ENCODE measurements around the gene KARS1. TPM values are rescaled to one million over a fixed set of nuclear protein-coding genes. Genes with fewer than 3 reads are reported as not detected.

The KARS1 gene
- total RNA-seq, 1 donor from 2014 or later, result 65.2 TPM

- intact Hi-C loops (cut with DNase I), result loop anchor here (2.0 to 5.0 kb wide), 4 partner anchors 32 to 119 kb away; partner anchors contain the start of genes ADAT1 and TMEM231
- Histone ChIP-seq H3K36me3 (no peaks in the 10 kb centered on the region), H3K4me3 (peak overlapping the region in 1 of 2 donors; percentile 41), H3K4me1 (peaks cover 4 to 14% of the 10 kb centered on the region in 2 donors), H3K27ac (peak overlapping the region; percentile 79 to 96), H3K9me3 (no peaks in the 10 kb centered on the region), H3K27me3 (no peaks in the 10 kb centered on the region)
- peak in 2 of 3 experiments; percentile 27 to 36 for TF ChIP-seq CTCF (IDR thresholded peaks at IDR 0.05)
- DNase-seq (ENCODE audit: low spot score in 2 of 2), result peak in 1 of 2 donors; percentile 81
Observed at GRCh38 chr16:75590920-75591843, 56.3 kb downstream of the KARS1 start.

GRCh38 chr16:75589306-75589705 is 58.2 kb downstream of the KARS1 start:
- Histone ChIP-seq H3K36me3 (no peaks in the 10 kb centered on the region), H3K9me3 (no peaks in the 10 kb centered on the region), H3K4me3 (no peak overlapping the region), H3K27ac (peak overlapping the region; percentile 79 to 96), H3K27me3 (no peaks in the 10 kb centered on the region), H3K4me1 (peaks cover 4 to 13% of the 10 kb centered on the region in 2 donors)
- DNase-seq (ENCODE audit: low spot score in 2 of 2), result peak in 1 of 2 donors; percentile 75
- intact Hi-C loops (cut with DNase I), result no loop called here
- no peak for TF ChIP-seq CTCF (IDR thresholded peaks at IDR 0.05)

- TF ChIP-seq CTCF (IDR thresholded peaks at IDR 0.05), result no peak
- DNase-seq (ENCODE audit: low spot score in 2 of 2), result no peak
Observed at GRCh38 chr16:75588716-75589115, 58.7 kb downstream of the KARS1 start.

GRCh38 chr16:75584108-75584507 is 63.4 kb downstream of the KARS1 start:
- no peak overlapping the region for H3K4me3 ChIP-seq
- intact Hi-C loops (cut with DNase I), result no loop called here
- H3K36me3 ChIP-seq, result peaks cover 6 to 12% of the 10 kb centered on the region in 2 donors

More at GRCh38 chr16:75588716-75589115, 58.7 kb downstream of the KARS1 start:
- H3K27me3 ChIP-seq, result no peaks in the 10 kb centered on the region
- H3K9me3 ChIP-seq, result no peaks in the 10 kb centered on the region
- peaks cover 4 to 11% of the 10 kb centered on the region in 2 donors for H3K4me1 ChIP-seq
- intact Hi-C loops (cut with DNase I), result no loop called here
- H3K36me3 ChIP-seq, result no peaks in the 10 kb centered on the region
- H3K27ac ChIP-seq, result peak overlapping the region; percentile 79 to 96
- no peak overlapping the region for H3K4me3 ChIP-seq

GRCh38 chr16:75579281-75579834 is 68.1 kb downstream of the KARS1 start:
- H3K36me3 ChIP-seq, result peaks cover 49 to 54% of the 10 kb centered on the region in 2 donors
- no peak for TF ChIP-seq CTCF (IDR thresholded peaks at IDR 0.05)

More at GRCh38 chr16:75584108-75584507, 63.4 kb downstream of the KARS1 start:
- no peaks in the 10 kb centered on the region for H3K27me3 ChIP-seq
- H3K9me3 ChIP-seq, result no peaks in the 10 kb centered on the region
- H3K4me1 ChIP-seq, result no peaks in the 10 kb centered on the region
- H3K27ac ChIP-seq, result no peak overlapping the region
- DNase-seq (ENCODE audit: low spot score in 2 of 2), result no peak
- no peak for TF ChIP-seq CTCF (IDR thresholded peaks at IDR 0.05)

More at GRCh38 chr16:75579281-75579834, 68.1 kb downstream of the KARS1 start:
- no peaks in the 10 kb centered on the region for H3K4me1 ChIP-seq
- intact Hi-C loops (cut with DNase I), result no loop called here
- DNase-seq (ENCODE audit: low spot score in 2 of 2), result no peak
- H3K9me3 ChIP-seq, result no peaks in the 10 kb centered on the region
- no peaks in the 10 kb centered on the region for H3K27me3 ChIP-seq
- H3K27ac ChIP-seq, result no peak overlapping the region
- no peak overlapping the region for H3K4me3 ChIP-seq
